HepG2 (cell line): ENCODE measurements around the gene INO80E. TPM values are rescaled to one million over a fixed set of nuclear protein-coding genes. Genes with fewer than 3 reads are reported as not detected.

Experiments used
- ATAC-seq: fragments of 200-7000 bp; cut with Tn5 transposase; 3 replicates; pipeline ENCODE4 v1.9.1; 2020; ENCODE audit warnings: mild to moderate bottlenecking, moderate library complexity
- BruUV-seq: library from RNA; stranded (reverse); fragments of 400-500 nt; replicated peaks from 2 replicates; lab custom pipeline; 2021; lab: Mats Ljungman, UMichigan
- CTCF ChIA-PET: fragments of 300-600 bp; formaldehyde crosslinking; extraction: SDS; loops from one replicate; lab custom pipeline; 2021; ENCODE audit warnings: low total read pairs, inconsistent platforms, low intra/inter-chr PET ratio; lab: Yijun Ruan, JAX
- POLR2A ChIA-PET: fragments of 350-600 bp; sonication (Branson Sonifier 250); formaldehyde crosslinking; loops from one replicate; lab custom pipeline; 2020; ENCODE audit warnings: antibody characterized with exemption, inconsistent platforms; lab: Yijun Ruan, JAX
- DNase-seq: peaks from one replicate; pipeline ENCODE4 v3.0.0-alpha.2; 2015; ENCODE audit warnings: low spot score
- FAIRE-seq: peaks from 3 replicates; lab custom pipeline; 2011; peaks lifted over from hg19 to GRCh38; lab: Jason Lieb, UNC
- H2AFZ ChIP-seq: one replicate; pipeline ENCODE4 v1.6.1; 2011; ENCODE audit warnings: low read length, inconsistent platforms
- H3K27ac ChIP-seq: fragments of 300-600 bp; 3 replicates; pipeline ENCODE4 v1.8.0; 2011; ENCODE audit warnings: mixed run types, mild to moderate bottlenecking, mixed read lengths, low read length, inconsistent platforms; ENCODE audit not compliant: insufficient read depth; ENCODE audit errors: extremely low read length
- H3K27me3 ChIP-seq, 2 experiments: fragments of 200-600 bp in 1 of 2; 2 replicates in 1 of 2; 3 replicates in 1 of 2; pipeline versions ENCODE4 v1.6.0 to v1.8.0; 2011; ENCODE audit warnings: low read length in 2 of 2, mild to moderate bottlenecking in 2 of 2, moderate library complexity in 2 of 2, inconsistent platforms in 1 of 2; ENCODE audit not compliant: insufficient read depth in 2 of 2, control insufficient read depth in 1 of 2
- H3K36me3 ChIP-seq, 2 experiments: fragments of 200-600 bp in 1 of 2; replicated peaks in 1 of 2; 2 replicates in 1 of 2; 3 replicates in 1 of 2; pipeline versions ENCODE4 v1.5.1 to v1.8.0; 2011; ENCODE audit warnings: low read length in 2 of 2, inconsistent platforms in 1 of 2; ENCODE audit not compliant: insufficient read depth in 2 of 2, control insufficient read depth in 1 of 2
- H3K4me1 ChIP-seq: 2 replicates; pipeline ENCODE4 v1.5.1; 2012; ENCODE audit warnings: low read length, inconsistent platforms; ENCODE audit not compliant: insufficient read depth
- H3K4me2 ChIP-seq: 2 replicates; pipeline ENCODE4 v1.6.0; 2011; ENCODE audit warnings: low read depth, low read length, inconsistent platforms
- H3K4me3 ChIP-seq, 3 experiments: fragments of 200-600 bp in 1 of 3; sonication (generic), shearing (Covaris generic) in 1 of 3; replicated peaks in 1 of 3; 2 replicates each; pipeline ENCODE4 v1.5.1; 2011 to 2016; ENCODE audit warnings: low read length in 3 of 3, inconsistent platforms in 2 of 3, low read depth in 2 of 3, mild to moderate bottlenecking in 2 of 3, control low read depth in 1 of 3, mixed read lengths in 1 of 3; ENCODE audit not compliant: insufficient read depth in 1 of 3
- H3K79me2 ChIP-seq: one replicate; pipeline ENCODE4 v1.6.1; 2011; ENCODE audit warnings: low read length, inconsistent platforms; ENCODE audit not compliant: insufficient read depth
- H3K9ac ChIP-seq: 2 replicates; pipeline ENCODE4 v1.6.0; 2011; ENCODE audit warnings: mild to moderate bottlenecking, low read depth, low read length, inconsistent platforms; ENCODE audit not compliant: insufficient read depth
- H3K9me3 ChIP-seq: 2 replicates; pipeline ENCODE4 v1.5.1; 2012; ENCODE audit warnings: mild to moderate bottlenecking, low read length
- H4K20me1 ChIP-seq: 2 replicates; pipeline ENCODE4 v1.6.0; 2011; ENCODE audit warnings: inconsistent platforms, mild to moderate bottlenecking, low read length, moderate library complexity; ENCODE audit not compliant: insufficient read depth
- AGO2 ChIP-seq: fragments of 200-400 bp; formaldehyde crosslinking; optimal IDR thresholded peaks from 2 replicates; pipeline ENCODE3; 2017; ENCODE audit warnings: mild to moderate bottlenecking, low read depth, low read length, moderate library complexity
- AKAP8 ChIP-seq: sonication (generic); formaldehyde crosslinking; IDR thresholded peaks from 2 replicates; pipeline ENCODE4 v1.5.1; 2020; ENCODE audit warnings: mild to moderate bottlenecking, missing genetic modification reagents
- BORCS8-MEF2B ChIP-seq: sonication (generic); formaldehyde crosslinking; IDR thresholded peaks from 2 replicates; pipeline ENCODE4 v1.8.0; 2022; ENCODE audit warnings: mild to moderate bottlenecking, missing genetic modification reagents
- DR1 ChIP-seq: sonication (generic); formaldehyde crosslinking; IDR thresholded peaks from 2 replicates; pipeline ENCODE4 v1.8.0; 2021; ENCODE audit warnings: mild to moderate bottlenecking, missing genetic modification reagents, inconsistent platforms
- FOXP1 ChIP-seq, 2 experiments: fragments of 450-650 bp in 1 of 2; IDR thresholded peaks; 2 replicates each; pipeline ENCODE4 v1.6.1; 2017 to 2018; ENCODE audit warnings: antibody characterized with exemption in 1 of 2
- MXD4 ChIP-seq: IDR thresholded peaks from 2 replicates; pipeline ENCODE4 v1.6.1; 2016; ENCODE audit warnings: mild to moderate bottlenecking, missing biosample characterization, missing genetic modification reagents
- NFATC3 ChIP-seq: sonication (generic); formaldehyde crosslinking; IDR thresholded peaks from 2 replicates; pipeline ENCODE4 v1.5.1; 2020; ENCODE audit warnings: mild to moderate bottlenecking, missing genetic modification reagents
- NONO ChIP-seq, 2 experiments: fragments of 450-650 bp in 1 of 2; sonication (generic) in 1 of 2; formaldehyde crosslinking in 1 of 2; IDR thresholded peaks in 1 of 2; conservative IDR thresholded peaks in 1 of 2; 2 replicates each; pipeline versions ENCODE4 v1.6.1 to v1.8.0; 2017 to 2022; ENCODE audit warnings: mild to moderate bottlenecking in 1 of 2, missing genetic modification reagents in 1 of 2, moderate library complexity in 1 of 2
- POGZ ChIP-seq: sonication (generic); formaldehyde crosslinking; IDR thresholded peaks from 2 replicates; pipeline ENCODE4 v1.4.0; 2020; ENCODE audit warnings: mild to moderate bottlenecking, missing genetic modification reagents
- RFXANK ChIP-seq: IDR thresholded peaks from 2 replicates; pipeline ENCODE4 v1.6.1; 2016
- RFXAP ChIP-seq: sonication (generic); formaldehyde crosslinking; IDR thresholded peaks from 2 replicates; pipeline ENCODE4 v1.4.0; 2020; ENCODE audit warnings: missing genetic modification reagents, borderline replicate concordance
- ZFY ChIP-seq: sonication (generic); formaldehyde crosslinking; IDR thresholded peaks from 2 replicates; pipeline ENCODE4 v1.4.0; 2020; ENCODE audit warnings: missing genetic modification reagents
- ZNF235 ChIP-seq: sonication (generic); formaldehyde crosslinking; IDR thresholded peaks from 2 replicates; pipeline ENCODE4 v1.8.1; 2023; ENCODE audit warnings: mild to moderate bottlenecking, missing genetic modification reagents, borderline replicate concordance
- ZNF556 ChIP-seq: sonication (generic); formaldehyde crosslinking; IDR thresholded peaks from 2 replicates; pipeline ENCODE4 v1.4.0; 2020; ENCODE audit warnings: mild to moderate bottlenecking, missing genetic modification reagents, borderline replicate concordance
- ZNF572 ChIP-seq: sonication (generic); formaldehyde crosslinking; IDR thresholded peaks from 2 replicates; pipeline ENCODE4 v1.5.1; 2020; ENCODE audit warnings: mild to moderate bottlenecking, missing genetic modification reagents
- ZNF724P ChIP-seq: sonication (generic); formaldehyde crosslinking; IDR thresholded peaks from 2 replicates; pipeline ENCODE4 v1.8.0; 2022; ENCODE audit warnings: missing genetic modification reagents, borderline replicate concordance
- WGBS: methylation state at CpG from one replicate; pipeline ENCODE4 v1.1.6; 2017; ENCODE audit warnings: low lambda C conversion rate; 5-methylcytosine and 5-hydroxymethylcytosine counted together
- in situ Hi-C: cut with HindIII; loops from 2 replicates; pipeline ENCODE4 v1.10.0; 2017; ENCODE audit warnings: low pct_unique_long_range_greater_than_20kb; ENCODE audit not compliant: extremely low pct_ligation_motif_present
- intact Hi-C: fragments of 100-400 bp; cut with micrococcal nuclease; formaldehyde crosslinking; loops from one replicate; pipeline ENCODE4 v1.10.0; 2022; ENCODE audit not compliant: unreplicated experiment
- polyA plus RNA-seq, 8 experiments: library from polyadenylated mRNA; depleted of rRNA in 3 of 8; stranded (reverse) in 7 of 8; unstranded in 1 of 8; fragments of >200 nt; fragmentation: Illumina TruSeq in 4 of 8; extraction: Trizol in 4 of 8; gene quantifications; 2 replicates each; pipeline versions ENCODE4 v1.2.1 to v1.2.3, GENCODE V29; 2011 to 2016; ENCODE audit warnings: low read depth in 4 of 8, missing spikeins in 1 of 8, mixed read lengths in 1 of 8; ENCODE audit not compliant: insufficient read depth in 1 of 8
- total RNA-seq, 5 experiments: library from RNA; depleted of rRNA; stranded (reverse); fragments of >200 nt; fragmentation: Illumina TruSeq; extraction: Trizol; gene quantifications; 2 replicates each; pipeline ENCODE4 v1.2.3, GENCODE V29; 2016; ENCODE audit warnings: low read depth in 1 of 5
- TF ChIP-seq, protein P1 (sequence below): sonication (generic); formaldehyde crosslinking; IDR thresholded peaks from 2 replicates; pipeline ENCODE4 v1.8.0; 2022; ENCODE audit warnings: low read depth, missing genetic modification reagents
- TF ChIP-seq, protein P2 (sequence below): fragments of 450-650 bp; IDR thresholded peaks from 2 replicates; pipeline ENCODE4 v1.6.1; 2016

The INO80E gene
- total and polyA plus RNA-seq, 2 of the 13 experiments (the other 11 are each of a cell fraction or from before 2014, with no cell fraction given) = 25.8 to 45.6 TPM

DNA sequence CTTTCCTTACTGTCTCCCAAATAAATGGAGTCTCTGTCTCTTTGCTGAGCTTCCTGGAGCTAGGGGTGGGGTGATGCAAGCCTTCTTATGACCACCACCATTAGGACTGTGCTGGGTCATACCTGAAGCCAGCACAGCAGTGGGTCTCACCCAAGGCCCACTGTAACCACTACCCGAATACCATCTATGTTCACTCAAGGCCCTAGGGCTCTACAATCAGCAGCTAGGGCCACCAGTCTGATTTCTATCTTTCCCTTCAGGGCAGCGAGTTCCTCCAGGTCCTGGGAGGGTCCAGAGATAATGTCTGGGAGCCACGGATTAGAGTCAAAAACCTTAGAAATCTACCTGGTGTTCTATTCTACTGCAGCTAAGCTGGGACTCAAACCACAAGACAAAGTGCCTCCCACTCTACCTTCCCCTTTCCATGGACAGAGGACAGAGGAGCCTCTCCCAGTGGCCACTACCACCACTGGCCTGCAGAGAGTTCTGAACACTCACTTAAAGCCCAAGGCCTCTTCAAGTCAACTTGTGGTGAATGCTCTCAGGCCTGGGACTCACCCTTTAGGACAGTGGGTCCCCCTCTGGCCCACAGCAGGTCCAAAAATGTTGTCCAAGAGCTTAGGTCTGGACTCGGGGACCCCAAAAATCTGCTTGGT is 45.1 kb upstream of the INO80E start:
- CTCF ChIA-PET = no interaction called here
- Histone ChIP-seq H3K4me1 (peaks cover 12% of the 10 kb centered on the region), H3K27ac (no peak overlapping the region), H3K4me2 (no peak overlapping the region), H3K79me2 (no peaks in the 10 kb centered on the region), H4K20me1 (no peaks in the 10 kb centered on the region), H3K4me3 (no peak overlapping the region), H3K27me3 (peaks cover 0 to 10% of the 10 kb centered on the region in 2 experiments; a peak in 1 of 5 replicates), H2AFZ (no peak overlapping the region), H3K9me3 (peaks cover 8% of the 10 kb centered on the region; the same call in 1 of the 2 replicates), H3K36me3 (no peaks in the 10 kb centered on the region), H3K9ac (no peak overlapping the region)
- in situ Hi-C loops = no loop called here
- 40% methylated on average over 4 of the region's 4 CpGs for WGBS
- TF ChIP-seq, protein P1, sequence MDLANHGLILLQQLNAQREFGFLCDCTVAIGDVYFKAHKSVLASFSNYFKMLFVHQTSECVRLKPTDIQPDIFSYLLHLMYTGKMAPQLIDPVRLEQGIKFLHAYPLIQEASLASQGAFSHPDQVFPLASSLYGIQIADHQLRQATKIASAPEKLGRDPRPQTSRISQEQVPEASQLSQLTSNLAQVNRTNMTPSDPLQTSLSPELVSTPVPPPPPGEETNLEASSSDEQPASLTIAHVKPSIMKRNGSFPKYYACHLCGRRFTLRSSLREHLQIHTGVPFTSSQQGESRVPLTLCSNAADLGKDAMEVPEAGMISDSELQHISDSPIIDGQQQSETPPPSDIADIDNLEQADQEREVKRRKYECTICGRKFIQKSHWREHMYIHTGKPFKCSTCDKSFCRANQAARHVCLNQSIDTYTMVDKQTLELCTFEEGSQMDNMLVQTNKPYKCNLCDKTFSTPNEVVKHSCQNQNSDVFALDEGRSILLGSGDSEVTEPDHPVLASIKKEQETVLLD (CRISPR knock-in tag) = no peak
- no peak for TF ChIP-seq ZNF572 (CRISPR knock-in tag)
- no peak for TF ChIP-seq NFATC3 (CRISPR knock-in tag)
- TF ChIP-seq ZNF556 (CRISPR knock-in tag) = no peak
- TF ChIP-seq ZFY (CRISPR knock-in tag) = no peak
- TF ChIP-seq ZNF724P (CRISPR knock-in tag) = no peak
- no peak for TF ChIP-seq FOXP1 (IDR thresholded peaks at IDR 0.05)
- no peak for TF ChIP-seq FOXP1 (CRISPR knock-in tag; IDR thresholded peaks at IDR 0.05)
- TF ChIP-seq NONO (IDR thresholded peaks at IDR 0.05) = no peak
- no peak for TF ChIP-seq NONO (CRISPR knock-in tag; conservative IDR thresholded peaks at IDR 0.05)
- TF ChIP-seq AKAP8 (CRISPR knock-in tag) = no peak
- TF ChIP-seq RFXAP (CRISPR knock-in tag) = no peak
- no peak for TF ChIP-seq DR1
- TF ChIP-seq RFXANK (CRISPR knock-in tag) = no peak
- TF ChIP-seq POGZ (CRISPR knock-in tag) = no peak
- TF ChIP-seq, protein P2, sequence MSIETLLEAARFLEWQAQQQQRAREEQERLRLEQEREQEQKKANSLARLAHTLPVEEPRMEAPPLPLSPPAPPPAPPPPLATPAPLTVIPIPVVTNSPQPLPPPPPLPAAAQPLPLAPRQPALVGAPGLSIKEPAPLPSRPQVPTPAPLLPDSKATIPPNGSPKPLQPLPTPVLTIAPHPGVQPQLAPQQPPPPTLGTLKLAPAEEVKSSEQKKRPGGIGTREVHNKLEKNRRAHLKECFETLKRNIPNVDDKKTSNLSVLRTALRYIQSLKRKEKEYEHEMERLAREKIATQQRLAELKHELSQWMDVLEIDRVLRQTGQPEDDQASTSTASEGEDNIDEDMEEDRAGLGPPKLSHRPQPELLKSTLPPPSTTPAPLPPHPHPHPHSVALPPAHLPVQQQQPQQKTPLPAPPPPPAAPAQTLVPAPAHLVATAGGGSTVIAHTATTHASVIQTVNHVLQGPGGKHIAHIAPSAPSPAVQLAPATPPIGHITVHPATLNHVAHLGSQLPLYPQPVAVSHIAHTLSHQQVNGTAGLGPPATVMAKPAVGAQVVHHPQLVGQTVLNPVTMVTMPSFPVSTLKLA = no peak
- TF ChIP-seq ZNF235 (CRISPR knock-in tag) = no peak
- TF ChIP-seq BORCS8-MEF2B (CRISPR knock-in tag) = no peak
- no peak for TF ChIP-seq AGO2
- no peak for TF ChIP-seq MXD4 (CRISPR knock-in tag)
- intact Hi-C loops = no loop called here
- FAIRE-seq (no peak), ATAC-seq (peak; percentile 58), DNase-seq (no peak)
- BruUV-seq = no TSS peak
- POLR2A ChIA-PET = interaction anchor here (1.4 to 2.5 kb wide), 3 partner anchors 11 to 25 kb away, joined by 3 to 9 read pairs (median 4); partner anchors contain the start of genes KCTD13 and TMEM219
